ACC112 (cell line): ENCODE data around the gene MSN.
"Not testable (repeated sequence)": the region's sequence is repeated elsewhere in the genome, so short reads cannot be mapped to it uniquely, and the experiment has no call there.

ENCODE experiments used
- H2AFZ ChIP-seq: fragments of 200-600 bp; sonication (generic); one replicate; pipeline ENCODE4 v1.6.0; 2017; ENCODE audit warnings: antibody characterized with exemption, low read length; ENCODE audit not compliant: unreplicated experiment
- H3K27ac ChIP-seq: fragments of 200-600 bp; sonication (generic); 2 replicates; pipeline ENCODE4 v1.5.1; 2014; ENCODE audit warnings: low read depth, mild to moderate bottlenecking, antibody characterized with exemption, low read length, moderate library complexity
- H3K27me3 ChIP-seq: fragments of 200-600 bp; sonication (generic); 2 replicates; pipeline ENCODE4 v1.6.1; 2014; ENCODE audit warnings: mild to moderate bottlenecking, antibody characterized with exemption, low read length, moderate library complexity, mixed read lengths; ENCODE audit not compliant: insufficient read depth
- H3K36me3 ChIP-seq: fragments of 200-600 bp; sonication (generic); 2 replicates; pipeline ENCODE4 v1.6.1; 2016; ENCODE audit warnings: mild to moderate bottlenecking, antibody characterized with exemption, low read length, moderate library complexity, mixed read lengths; ENCODE audit not compliant: insufficient read depth
- H3K4me1 ChIP-seq: fragments of 200-600 bp; sonication (generic); one replicate; pipeline ENCODE4 v1.6.1; 2016; ENCODE audit warnings: low read length, mixed read lengths; ENCODE audit not compliant: insufficient read depth, unreplicated experiment, control insufficient read depth
- H3K4me3 ChIP-seq: fragments of 200-600 bp; sonication (generic); 2 replicates; pipeline ENCODE4 v1.5.1; 2014; ENCODE audit warnings: mild to moderate bottlenecking, low read depth, low read length
- H3K79me2 ChIP-seq: fragments of 200-600 bp; sonication (generic); one replicate; pipeline ENCODE4 v1.6.0; 2016; ENCODE audit warnings: low read length; ENCODE audit not compliant: control insufficient read depth, unreplicated experiment, insufficient read depth

The MSN gene

DNA sequence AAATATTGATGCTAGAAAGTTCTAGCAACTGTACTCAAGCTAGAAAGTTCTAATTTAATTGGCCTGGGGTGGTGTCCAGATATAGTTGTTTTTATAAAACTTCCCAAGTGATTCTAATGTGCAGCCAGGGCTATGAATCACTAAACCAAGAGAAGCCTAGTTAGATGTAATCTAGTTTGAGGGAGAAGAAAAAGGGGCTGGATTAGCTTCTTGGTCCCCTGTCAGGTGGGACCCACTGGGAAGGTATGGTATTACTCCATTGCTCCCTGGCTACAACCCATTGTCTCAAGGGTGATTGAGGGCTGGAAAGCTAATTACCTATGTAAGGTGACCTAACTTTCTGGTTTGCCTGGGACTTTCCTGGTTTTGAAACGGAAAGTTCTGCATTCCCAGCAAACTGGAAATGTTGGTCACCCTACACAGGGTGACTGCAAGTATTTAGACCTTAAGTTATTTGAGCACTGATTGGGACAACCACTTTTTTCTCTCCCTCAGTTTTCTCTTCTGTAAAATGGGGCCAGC lies 23.9 kb upstream of the MSN start:
- H3K4me1 ChIP-seq = peaks cover 25% of the 10 kb centered on the region

DNA sequence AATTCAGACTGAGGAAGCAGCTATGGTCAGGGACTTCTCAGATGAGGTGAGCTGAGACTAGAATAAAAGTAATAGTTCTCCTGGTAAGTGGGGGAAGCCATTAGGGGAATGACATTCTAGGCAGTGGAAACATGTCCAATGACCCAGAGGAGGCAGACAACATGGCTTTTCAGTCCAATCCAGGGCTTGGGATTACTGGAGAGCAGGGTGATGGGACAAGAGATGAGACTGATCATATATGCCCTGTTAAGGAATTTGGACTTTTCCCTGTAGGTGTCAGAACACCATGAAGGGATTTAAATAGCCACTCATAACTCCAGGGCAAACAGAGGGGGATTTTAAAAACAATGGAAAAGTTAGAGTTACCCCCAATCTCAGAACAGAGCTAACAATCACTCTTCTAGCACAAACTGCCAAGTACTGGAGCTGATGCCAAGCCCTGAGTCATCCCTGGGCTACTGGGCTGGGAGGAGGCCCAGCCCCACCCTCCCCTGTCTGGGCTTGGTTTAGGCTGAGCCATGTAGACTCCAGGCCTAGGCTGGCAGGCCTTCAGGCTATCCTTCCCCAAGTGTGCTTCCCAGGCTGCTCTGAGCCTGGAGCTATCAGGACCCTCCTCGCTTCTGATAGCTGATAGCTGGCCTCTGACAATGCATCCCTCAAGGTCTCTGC lies 22.7 kb upstream of the MSN start:
- Histone ChIP-seq H3K4me3 (no peak overlapping the region), H2AFZ (peak overlapping the region; percentile 75), H3K27me3 (no peaks in the 10 kb centered on the region), H3K36me3 (no peaks in the 10 kb centered on the region), H3K27ac (peak overlapping the region; percentile 67), H3K4me1 (peaks cover 25% of the 10 kb centered on the region), H3K79me2 (no peaks in the 10 kb centered on the region)

More for the DNA sequence above, 23.9 kb upstream of the MSN start:
- H3K36me3 ChIP-seq = no peaks in the 10 kb centered on the region
- H3K27ac ChIP-seq = peak overlapping the region; percentile 20; the same call in 1 of the 2 replicates
- H3K4me3 ChIP-seq = no peak overlapping the region
- H3K27me3 ChIP-seq = no peaks in the 10 kb centered on the region
- H3K79me2 ChIP-seq = no peaks in the 10 kb centered on the region
- H2AFZ ChIP-seq = no peak overlapping the region

- H2AFZ ChIP-seq = no peak overlapping the region
- no peak overlapping the region for H3K4me3 ChIP-seq
- H3K27me3 ChIP-seq = no peaks in the 10 kb centered on the region
- no peak overlapping the region for H3K27ac ChIP-seq
- peaks cover 24% of the 10 kb centered on the region for H3K4me1 ChIP-seq
- H3K79me2 ChIP-seq = no peaks in the 10 kb centered on the region
- H3K36me3 ChIP-seq = no peaks in the 10 kb centered on the region
Observed at GRCh38 chrX:65647801-65648200, 19.7 kb upstream of the MSN start.

DNA sequence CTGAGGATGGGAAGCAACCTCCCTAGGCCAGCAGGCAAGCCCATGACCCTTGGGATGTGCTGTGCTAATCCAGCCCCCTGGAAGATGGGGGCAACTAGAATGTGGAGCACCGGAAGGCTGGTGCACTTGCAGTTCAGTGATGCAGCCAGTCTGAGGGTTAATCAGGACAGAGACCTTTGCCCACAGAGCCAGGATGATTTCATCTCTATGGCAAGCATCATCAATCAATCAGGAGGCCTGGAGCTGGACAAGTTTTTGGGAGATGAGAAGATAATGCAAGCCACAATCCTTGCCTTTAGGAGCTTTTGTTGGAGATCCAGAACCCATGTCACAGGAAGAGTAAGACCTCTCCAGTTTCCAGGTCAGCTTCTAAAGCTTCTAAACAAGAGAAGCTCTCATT lies 15.4 kb upstream of the MSN start:
- Histone ChIP-seq H3K4me3 (no peak overlapping the region), H3K27me3 (no peaks in the 10 kb centered on the region)

DNA sequence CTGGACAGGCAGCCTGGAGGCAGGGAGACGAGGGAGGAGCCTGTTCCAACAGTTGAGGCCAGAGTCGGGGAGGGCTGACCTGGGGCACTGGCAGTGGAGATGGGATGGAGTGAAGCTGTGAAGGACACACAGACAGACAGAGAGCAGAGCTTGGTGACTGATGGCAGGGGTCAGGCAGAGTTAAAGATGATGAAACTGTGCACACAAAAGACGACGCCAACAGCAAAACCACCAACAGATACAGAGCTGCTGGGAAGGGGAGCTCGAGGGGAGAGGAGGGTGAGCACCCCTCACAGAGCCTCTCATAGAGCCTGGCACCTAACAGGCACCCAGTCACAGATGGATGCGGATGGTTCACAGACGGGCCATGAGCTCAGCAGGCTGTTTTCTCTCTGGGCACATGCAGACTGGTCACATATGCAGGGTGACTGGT lies 10.4 kb upstream of the MSN start:
- H3K27ac ChIP-seq, H3K36me3 ChIP-seq, H3K79me2 ChIP-seq, H2AFZ ChIP-seq, H3K27me3 ChIP-seq, H3K4me3 ChIP-seq, H3K4me1 ChIP-seq: not testable (repeated sequence)

More for the DNA sequence above, 15.4 kb upstream of the MSN start:
- Histone ChIP-seq H3K27ac (no peak overlapping the region), H3K4me1 (no peaks in the 10 kb centered on the region), H3K36me3 (no peaks in the 10 kb centered on the region), H2AFZ (no peak overlapping the region), H3K79me2 (no peaks in the 10 kb centered on the region)

- no peaks in the 10 kb centered on the region for H3K27me3 ChIP-seq
- no peak overlapping the region for H3K4me3 ChIP-seq
- H3K27ac ChIP-seq = no peak overlapping the region
- H3K79me2 ChIP-seq = no peaks in the 10 kb centered on the region
- H3K36me3 ChIP-seq = no peaks in the 10 kb centered on the region
- no peaks in the 10 kb centered on the region for H3K4me1 ChIP-seq
- no peak overlapping the region for H2AFZ ChIP-seq
Observed at GRCh38 chrX:65657659-65658058, 9.8 kb upstream of the MSN start.

GRCh38 chrX:65658229-65658628 lies 9.2 kb upstream of the MSN start:
- Histone ChIP-seq H2AFZ (no peak overlapping the region), H3K27me3 (no peaks in the 10 kb centered on the region), H3K36me3 (no peaks in the 10 kb centered on the region), H3K27ac (no peak overlapping the region), H3K4me3 (no peak overlapping the region), H3K79me2 (no peaks in the 10 kb centered on the region), H3K4me1 (no peaks in the 10 kb centered on the region)

DNA sequence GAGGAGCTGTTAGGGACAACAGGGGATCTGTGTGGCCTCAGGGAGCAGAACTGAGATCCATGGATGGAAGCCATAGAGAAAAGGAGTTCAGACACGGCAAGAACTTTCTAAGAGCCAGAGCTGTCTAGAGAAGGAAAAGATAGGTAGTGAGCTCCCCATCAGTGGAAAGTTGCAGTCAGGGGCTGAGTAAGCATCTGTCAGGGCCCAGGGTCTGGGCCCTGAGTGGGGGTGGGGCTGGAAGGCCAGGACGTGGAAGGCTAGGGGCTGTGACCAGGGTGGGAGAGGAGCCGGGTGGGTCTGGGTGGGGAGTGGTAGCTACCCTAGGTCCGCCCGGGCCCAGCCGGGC lies 324 bp upstream of the MSN start:
- Histone ChIP-seq H3K27ac (peak overlapping the region; percentile 19), H2AFZ (no peak overlapping the region), H3K79me2 (peaks cover 45% of the 10 kb centered on the region), H3K36me3 (no peaks in the 10 kb centered on the region), H3K27me3 (no peaks in the 10 kb centered on the region), H3K4me3 (no peak overlapping the region), H3K4me1 (peaks cover 20% of the 10 kb centered on the region)

DNA sequence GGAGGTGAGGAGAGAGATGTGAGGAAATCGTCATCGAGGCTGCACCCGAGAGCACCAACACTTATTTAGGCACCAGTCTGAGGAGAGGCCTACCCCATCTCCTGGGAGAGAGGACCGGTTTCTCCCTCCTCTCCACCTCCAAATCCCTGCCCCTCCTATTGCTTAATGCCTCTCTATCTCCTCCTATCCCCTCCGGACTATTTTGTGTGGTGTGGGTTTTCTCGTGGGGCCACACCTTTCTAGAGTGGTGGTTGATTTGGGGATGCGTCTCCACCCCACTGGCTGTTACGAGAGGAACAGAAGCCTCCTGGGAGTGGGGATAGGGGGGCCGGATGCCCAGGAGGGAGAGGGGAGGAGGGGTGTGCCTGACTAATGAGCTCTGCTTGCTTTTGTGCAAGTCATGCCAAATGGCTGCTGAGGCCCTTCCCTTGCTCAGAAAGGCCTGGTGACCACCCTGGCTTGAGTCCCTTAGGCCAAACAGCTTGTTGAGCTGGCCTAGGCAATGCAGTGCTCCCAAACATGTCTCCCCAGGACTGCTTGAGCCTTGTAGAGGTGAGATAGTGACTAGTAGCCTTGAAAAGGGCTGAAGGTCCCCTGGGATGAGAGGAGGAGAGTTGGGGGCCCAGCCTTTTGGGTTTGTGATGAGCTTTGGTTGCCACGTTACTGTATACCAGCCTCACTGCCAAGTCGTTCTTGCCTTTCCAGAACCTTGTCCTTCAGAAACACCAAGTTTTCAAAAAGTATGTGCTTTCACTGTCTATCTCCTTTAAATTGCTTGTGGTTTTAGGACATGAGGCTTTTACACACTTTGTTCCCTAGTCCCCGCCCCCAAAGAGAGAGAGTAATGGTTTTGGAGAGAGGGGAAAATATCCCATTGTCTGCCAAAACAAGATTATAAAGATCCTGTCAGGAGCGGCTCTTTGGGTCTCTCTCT lies 1.2 kb downstream of the MSN start:
- Histone ChIP-seq H3K4me1 (peaks cover 35% of the 10 kb centered on the region), H3K4me3 (peak overlapping the region; percentile 91), H3K36me3 (0 out of 2 replicates have a peak, but pooled peaks cover 4% of the 10 kb centered on the region), H3K79me2 (peaks cover 60% of the 10 kb centered on the region), H3K27me3 (no peaks in the 10 kb centered on the region), H2AFZ (no peak overlapping the region), H3K27ac (peak overlapping the region; percentile 84)

- Histone ChIP-seq H2AFZ (no peak overlapping the region), H3K27ac (peak overlapping the region; percentile 73), H3K79me2 (peaks cover 84% of the 10 kb centered on the region), H3K4me3 (peak overlapping the region; percentile 69), H3K4me1 (peaks cover 58% of the 10 kb centered on the region), H3K27me3 (no peaks in the 10 kb centered on the region), H3K36me3 (0 out of 2 replicates have a peak, but pooled peaks cover 4% of the 10 kb centered on the region)
Observed at GRCh38 chrX:65671286-65671685, 3.8 kb downstream of the MSN start.
